Activated CD4-positive, alpha-beta T cell treated with anti-CD3 and anti-CD28 coated beads, Interleukin-2, amount 50 U/mL, for 48 hours (primary cell): Measurements from ENCODE around the gene TMEM200A.
"Not testable (repeated sequence)": the region's sequence is repeated elsewhere in the genome, so short reads cannot be mapped to it uniquely, and the experiment has no call there.

Experiments
- DNase-seq, 2 experiments: peaks; one replicate each; pipeline ENCODE4 v3.0.0-alpha.2; 2020

TMEM200A gene

DNA sequence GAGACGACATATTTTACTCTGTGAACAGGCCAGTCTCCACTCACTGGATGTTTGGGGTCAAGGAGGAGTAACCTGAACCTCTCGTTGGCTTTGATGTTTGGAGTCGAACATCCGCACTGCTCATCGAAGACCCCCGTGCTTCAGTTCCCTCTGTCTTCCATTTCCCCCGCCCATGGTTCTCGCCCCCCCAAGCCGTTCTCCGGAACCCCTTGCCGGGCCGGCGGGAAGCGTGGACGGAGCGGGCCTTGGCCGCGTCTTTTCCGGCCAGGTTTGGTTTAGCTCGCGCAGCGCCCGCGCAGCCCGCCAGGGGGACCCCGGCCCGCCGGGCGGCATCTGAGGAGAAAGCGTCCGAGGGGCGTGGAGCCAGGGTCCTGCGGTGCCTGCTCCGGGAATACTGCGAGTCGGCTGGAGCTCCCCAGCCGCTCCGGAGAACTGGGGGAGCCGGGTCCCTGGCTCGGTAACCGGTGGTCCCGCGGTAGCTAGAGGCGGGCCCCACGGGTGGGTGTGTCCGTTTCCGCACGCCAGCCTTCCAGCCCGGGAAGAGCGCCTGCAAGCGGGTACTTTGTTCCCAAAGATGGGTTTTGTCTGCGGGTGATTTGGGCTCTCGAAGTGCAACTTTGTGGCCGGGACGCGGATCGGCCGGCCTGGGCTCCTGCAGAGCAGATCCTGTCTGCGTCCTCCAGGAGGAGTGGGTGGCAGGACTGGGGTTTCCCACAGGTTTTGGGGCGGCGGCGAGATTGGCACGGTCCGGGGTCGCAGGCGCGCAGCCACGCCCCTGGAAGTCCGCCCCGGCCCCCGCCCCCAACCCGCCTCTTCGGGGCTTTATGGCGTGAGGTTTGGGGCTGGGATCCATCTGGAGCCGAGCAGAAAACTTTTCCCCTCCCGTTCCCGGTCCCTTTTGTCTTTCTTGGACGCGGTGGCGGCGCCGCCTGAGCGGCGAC is at the start of gene TMEM200A:
Gene TMEM200A (plus strand): TSS at position 852 of the 941 bp plus-strand sequence. CDS start 74,406 bp downstream, outside the sequence.
- DNase-seq = peak; percentile 55 to 66

DNA sequence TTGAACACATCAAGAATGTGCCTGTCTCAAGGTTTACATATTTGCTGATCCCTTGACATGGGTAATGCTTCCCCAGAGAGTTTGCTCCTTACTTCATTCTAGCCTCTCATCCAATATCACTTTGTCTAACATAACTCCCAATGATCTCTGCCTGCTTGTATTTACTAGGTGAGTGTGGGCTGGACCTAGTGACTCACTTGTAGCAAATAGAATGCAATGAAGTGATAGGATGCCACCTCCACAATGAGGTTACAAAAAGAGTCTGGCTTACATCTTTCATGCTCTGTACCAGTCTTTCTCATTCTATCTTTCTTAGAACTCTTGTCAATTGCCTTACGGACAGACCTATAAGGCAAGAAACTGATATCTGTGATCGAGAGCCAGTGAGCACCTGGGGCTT is 44.9 kb upstream of the TMEM200A start:
- no peak for DNase-seq

DNA sequence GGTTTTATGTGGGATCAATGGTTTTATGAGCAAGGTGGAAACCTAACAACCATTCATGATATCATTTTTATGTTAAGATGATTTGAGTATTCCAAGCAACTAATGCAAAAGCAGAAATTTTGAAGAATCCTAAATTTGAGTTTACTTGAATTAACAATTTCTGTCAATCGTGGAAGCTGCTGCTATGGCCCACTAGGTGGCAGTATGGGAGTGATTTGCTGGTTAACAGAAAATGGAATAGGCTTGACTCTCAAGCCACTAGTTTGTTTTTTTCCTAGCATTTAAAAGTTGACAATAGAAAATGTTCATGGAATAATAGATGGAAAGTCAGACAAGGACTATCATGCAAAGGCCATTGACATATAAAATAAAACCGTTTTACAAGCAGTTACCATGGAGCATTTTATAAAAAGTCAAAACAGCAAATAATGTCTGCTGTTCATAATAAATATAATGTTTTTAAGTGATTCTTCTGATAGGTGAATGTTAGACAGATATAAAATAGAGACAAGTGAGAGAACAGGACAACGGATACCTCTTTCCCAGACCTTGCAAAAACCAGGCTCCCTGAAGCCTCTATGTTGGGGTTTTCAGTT is 43.0 kb upstream of the TMEM200A start:
- DNase-seq = peak; percentile 40 to 51

DNA sequence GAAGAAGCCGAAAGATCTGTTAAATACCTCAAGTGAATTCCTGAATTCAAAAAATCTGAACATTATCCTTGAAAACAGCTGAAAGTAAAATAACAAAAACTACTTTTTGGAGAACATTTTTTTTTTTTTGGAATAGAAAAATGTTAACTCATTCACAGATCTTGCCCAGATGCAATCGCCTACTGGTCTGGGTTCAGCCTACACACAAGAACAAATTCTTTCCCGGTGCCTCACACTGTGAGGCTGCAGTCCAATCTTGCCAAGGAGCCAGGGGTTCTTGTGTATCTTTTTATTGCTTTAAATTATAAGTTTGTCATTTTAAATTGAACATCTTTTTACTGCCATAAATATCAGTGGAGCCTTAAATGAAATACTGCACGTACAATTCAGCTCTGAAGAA is 41.2 kb upstream of the TMEM200A start:
- no peak for DNase-seq

DNA sequence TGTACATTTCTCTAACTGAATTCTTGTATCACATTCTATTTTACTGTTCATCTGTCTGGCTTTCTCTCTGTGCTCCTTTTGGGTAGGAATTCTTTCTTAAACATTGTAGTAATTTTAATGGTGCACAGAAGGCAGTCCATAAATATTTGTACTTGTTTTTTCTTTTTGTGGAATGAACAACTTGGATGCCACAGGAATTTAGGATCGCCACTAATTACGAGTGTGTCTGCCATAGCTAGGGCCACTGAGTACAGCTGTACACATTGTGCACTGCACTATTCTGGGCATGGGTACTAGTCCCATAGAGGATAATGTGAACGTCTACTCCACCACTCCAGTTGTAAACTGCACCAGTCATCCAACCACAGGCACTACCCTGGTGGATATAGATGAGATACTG is 39.3 kb upstream of the TMEM200A start:
- DNase-seq = no peak

DNA sequence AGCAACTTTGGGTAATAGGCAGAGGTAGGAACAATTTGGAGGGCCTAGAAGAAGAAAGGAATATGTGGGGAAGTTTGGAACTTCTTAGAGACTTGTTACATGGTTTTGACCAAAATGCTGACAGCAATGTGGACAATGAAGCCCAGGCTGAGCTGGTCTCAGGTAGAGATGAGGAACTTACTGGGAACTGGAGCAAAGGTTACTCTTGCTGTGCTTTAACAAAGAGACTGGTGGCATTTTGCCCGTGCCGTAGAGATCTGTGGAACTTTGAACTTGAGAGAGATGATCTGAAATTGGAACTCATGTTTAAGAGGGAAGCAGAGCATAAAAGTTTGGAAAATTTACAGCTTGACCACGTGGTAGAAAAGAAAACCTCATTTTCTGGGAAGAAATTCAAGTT is 28.3 kb upstream of the TMEM200A start:
- DNase-seq = no peak

DNA sequence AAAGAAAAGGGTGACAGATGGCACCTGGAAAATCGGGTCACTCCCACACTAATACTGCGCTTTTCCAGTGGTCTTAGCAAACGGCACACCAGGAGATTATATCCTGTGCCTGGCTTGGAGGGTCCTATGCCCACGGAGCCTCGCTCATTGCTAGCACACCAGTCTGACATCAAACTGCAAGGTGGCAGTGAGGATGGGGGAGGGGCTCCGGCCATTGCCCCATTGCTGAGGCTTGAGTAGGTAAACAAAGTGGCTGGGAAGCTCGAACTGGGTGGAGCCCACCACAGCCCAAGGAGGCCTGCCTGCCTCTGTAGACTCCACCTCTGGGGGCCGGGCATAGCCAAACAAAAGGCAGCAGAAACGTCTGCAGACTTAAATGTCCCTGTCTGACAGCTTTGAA is 19.5 kb upstream of the TMEM200A start:
- not testable (repeated sequence) for DNase-seq

DNA sequence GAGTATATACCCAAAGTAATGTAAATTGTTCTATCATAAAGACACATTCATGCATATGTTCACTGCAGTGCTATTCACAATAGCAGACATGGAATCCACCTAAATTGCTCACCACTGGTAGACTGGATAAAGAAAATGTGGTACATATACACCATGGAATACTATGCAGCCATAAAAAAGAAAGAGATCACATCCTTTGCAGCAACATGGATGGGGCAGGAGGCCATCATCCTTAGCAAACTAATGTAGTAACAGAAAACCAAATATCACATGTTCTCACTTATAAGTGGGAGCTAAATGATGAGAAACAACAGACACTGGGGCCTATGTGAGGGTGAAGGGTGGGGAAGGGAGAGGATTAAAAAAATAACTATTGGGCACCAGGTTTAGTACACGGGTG is 11.5 kb upstream of the TMEM200A start:
- DNase-seq = no peak

DNA sequence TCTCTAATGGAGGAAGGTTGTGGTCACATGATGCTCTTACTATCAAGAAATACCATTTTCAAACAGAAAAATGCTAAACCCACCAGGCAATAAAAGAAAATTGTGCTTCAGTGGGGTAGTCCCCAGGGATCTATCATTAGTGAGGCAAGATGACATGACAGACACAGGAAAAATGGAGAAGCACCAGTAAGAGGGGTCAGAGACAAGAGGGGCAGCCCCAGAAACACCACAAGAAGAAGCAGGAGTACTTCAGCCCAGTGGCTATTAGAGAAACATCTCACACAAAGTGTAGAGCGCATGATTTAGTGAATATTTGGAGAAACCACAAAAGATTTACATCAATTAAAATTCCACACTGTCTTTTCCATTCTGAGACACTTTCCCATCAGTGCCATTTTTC is 10.2 kb upstream of the TMEM200A start:
- no peak for DNase-seq

DNA sequence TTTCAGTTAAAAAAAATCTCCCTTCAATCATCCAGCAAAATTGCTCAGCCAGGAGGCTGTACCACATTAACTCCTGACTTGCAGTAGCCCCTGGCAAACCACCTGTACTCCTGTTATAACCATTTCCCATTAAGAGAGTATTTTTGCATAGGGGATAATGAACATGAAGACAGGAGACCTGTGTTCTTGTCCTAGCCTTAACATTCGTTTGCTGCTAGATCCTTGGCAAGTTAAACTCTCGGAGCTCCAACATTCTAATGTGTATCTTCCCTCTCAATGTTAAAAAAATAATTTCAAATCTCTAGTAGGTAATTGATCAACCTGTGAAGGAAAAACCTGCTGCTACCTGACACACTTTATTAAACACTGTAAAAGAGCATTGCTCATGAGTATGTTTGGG is 8.4 kb upstream of the TMEM200A start:
- no peak for DNase-seq

DNA sequence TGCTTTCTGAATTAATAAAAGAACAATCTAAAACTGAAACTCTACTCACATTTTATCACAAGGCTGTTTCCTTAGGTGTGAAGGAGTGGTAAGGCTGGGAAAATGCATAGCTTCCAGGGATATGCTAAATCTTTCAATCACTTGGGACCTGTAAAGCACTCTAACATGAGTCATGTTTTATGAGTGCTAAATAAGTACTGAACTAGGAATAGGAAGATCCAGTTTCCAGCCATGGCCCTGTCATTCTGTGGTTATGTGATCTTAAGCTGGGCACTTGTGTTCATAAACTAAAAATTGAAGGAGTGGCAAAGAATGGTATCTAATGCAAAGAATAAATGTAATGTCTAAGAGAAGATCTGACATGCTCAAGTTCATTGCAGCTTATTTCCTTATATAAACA is 6.1 kb upstream of the TMEM200A start:
- DNase-seq = no peak

DNA sequence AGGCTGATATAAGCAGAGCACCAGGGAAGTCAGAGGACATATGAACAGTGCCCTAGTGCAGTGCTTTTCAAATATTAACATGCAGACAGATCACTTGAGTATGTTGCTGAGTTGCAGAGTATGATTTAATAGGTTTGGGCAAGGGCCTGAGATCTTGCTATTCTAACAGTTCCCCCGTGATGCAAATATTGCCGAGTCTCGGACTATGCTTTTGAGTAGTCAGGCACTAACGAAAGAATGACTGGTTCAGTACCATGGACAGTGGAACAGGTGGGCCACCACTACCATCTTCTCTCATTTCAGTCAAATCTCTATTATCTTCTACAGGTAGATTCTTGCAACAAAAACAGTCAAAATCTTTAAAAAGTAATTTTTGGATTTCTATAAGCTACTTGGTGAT is 3.7 kb upstream of the TMEM200A start:
- no peak for DNase-seq

DNA sequence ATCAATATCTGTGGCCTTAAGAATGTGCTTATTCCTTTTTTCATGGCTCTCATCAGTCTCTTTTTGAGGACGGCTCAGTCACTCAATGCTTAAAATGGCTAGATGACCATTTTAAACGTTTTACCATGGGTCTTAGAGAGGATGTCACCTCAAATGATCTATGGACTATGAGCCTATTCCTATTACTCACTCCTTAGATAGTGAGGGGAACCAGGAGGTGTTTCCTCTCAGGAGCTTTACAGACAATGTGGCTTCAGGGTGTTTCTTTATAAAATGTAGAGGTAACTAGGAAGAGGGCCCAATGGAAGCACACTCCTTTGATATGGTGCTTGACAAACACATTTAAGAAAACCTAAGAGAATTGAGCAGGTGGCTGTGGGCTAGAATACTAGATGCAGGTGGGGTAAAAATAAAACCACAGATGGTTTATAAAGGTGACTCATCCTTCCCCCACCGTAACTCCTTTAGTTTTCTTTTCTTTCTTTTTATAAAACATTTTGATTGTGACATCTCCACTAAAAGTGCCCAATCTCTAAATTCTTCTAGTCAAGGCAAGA is 1.5 kb upstream of the TMEM200A start:
- DNase-seq = no peak

DNA sequence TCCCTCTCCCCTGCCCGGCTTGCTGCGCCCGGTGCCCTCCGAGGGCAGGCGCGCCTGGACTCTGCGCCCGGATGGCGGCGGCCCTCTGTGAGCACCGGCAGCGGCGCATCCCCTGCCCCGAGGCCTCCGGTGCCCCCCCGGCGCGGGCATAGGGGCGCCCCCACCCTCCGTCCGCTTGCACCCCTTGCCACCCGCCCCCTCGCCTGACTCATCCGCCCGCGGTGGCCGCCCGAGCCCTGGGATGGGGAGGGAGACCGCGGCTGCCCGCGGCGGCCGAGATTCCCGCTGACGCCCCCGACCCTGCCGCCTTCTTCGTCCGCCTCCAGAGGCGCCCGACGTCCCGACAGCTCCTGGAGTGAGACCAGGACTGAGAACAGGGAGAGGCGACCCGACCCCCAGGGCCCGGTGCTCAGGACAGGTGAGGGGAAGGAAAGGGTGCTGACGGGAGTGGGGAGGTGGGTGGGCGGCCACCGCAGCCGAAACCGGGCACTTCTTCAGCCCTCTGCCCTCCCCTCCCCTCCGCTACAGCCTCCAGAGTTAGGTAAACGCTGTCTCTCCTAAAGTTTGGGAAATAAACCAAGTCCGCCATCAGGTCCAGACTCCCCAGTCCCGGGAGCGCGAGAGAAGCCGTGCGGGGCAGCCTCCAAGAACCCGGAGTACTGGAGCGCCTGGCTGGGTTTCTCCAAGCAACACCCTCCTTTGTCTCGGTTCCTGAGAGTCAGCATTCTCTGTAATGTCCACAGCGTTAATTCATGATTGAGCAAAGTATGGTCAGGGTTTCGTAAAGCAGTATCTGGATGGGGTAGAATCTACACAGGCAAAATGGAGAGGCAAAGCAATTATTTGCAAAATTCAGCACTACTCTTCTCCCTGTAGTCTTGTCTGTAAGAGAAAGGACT is 539 bp downstream of the TMEM200A start:
- peak; percentile 30 to 45 for DNase-seq

DNA sequence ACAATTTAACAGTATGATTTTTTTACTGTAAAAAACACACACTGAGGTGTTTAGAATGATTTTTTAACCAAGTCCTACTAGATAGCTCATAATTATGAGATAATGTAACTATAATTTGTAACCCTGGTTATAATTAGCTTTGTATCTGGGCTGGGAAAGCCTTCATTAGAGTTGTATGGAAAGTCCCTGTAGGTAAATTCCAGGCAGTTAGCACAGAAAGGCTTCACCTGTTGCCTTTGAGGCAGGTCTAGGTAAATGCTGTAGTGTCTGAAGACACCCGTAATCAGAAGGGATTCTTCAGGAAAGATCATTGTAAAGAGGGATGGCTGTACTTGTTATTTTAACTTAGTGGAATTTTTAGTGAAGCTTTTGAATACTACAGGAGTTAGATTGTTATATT is 1.9 kb downstream of the TMEM200A start:
- no peak for DNase-seq

DNA sequence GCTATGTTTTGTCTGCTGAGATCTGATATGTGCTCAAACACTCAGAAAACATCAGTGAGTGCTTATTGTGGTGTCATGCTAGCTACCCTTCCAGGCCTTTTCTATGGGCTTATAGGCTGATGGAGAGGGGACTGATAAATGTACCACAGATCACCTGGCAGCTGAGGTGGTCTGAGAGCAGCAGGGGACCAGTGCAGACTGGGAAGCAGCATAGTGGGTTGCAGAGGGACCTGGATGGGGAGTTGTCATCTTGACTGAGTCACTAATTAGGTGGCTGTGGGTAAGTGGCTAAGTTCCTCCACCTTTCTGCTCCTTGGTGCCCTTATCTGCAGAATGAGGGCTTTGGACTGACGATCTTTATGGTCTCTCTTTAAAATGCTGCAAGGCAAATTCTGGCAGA is 2.8 kb downstream of the TMEM200A start:
- no peak for DNase-seq

DNA sequence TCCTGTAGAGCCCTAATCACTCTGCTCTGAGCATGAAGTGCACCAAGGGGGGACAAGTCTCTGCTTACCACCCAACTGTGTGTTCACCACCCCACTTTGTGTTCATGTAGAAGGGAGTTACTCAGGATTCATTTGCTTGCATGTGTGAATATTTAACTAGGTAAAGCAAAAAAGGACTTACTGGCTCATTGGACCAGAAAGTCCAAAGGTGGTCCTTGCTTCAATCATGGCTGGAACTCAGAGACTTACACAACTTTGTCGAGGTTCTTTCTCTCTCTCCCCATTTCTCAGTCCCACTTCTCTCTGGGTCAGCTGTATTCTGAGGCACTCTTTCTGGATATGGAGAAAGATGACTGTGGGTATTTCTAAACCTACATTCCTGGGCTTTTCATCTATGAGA is 4.0 kb downstream of the TMEM200A start:
- no peak for DNase-seq

DNA sequence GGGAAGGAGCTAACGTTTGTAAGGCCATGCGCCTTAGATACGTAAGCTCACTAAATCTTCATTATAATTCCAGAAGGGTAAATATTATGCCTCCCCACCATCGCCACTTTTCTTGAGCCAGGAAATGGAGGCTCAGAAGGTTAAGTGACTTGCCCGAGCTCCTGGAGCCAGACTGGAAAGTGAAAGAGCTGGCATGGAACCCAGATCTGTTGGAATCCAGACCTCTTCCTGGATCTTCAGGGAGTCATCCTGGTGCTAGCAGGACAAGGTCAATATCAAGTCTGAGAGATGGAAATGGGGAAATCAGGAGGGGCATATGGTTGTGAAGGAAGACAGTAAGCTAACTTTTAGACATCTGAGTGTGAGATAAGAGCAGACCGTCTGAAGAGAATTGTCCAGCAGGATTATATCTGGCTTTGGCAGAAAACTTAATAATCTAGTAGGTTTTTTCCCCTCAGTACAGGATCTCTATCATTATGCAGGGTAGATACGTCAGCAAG is 6.2 kb downstream of the TMEM200A start:
- DNase-seq = no peak

DNA sequence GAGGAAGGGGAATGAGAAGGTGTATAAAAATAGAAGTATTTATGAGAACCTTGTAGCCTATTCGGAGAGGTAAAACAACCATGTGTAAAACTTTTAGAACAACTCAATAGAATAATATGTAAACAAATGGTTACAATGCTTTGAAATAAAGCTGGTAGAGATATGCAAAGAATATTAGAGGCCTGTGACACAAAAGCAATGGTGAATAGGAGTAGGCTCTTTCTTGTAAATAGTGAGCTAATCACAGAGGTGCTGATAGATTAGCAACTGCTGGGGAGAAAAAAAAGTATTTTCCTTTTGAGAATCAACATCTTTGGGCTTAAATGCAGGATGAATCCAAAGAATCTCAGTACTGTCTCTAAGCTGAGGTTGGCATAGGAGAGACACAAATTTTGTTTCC is 7.0 kb downstream of the TMEM200A start:
- DNase-seq = no peak

DNA sequence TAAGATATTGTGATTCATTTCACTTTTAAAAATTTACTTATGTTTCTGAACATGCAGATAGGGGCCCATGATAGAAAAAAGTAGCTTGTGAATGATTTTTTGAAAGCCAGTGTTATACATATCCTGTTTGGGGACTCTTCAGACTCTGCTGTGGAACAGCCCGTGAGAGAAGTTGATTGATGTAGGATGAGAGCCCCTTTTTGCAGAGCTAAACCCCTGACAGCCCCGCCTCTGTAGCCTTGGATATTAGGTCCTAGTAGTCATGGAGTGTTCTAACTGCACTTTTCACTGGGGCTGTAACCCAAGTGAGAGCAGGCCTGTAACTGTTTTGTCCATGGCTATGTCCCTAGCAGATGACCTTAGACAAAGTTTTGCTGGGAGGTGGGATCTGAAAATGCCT is 8.2 kb downstream of the TMEM200A start:
- no peak for DNase-seq

DNA sequence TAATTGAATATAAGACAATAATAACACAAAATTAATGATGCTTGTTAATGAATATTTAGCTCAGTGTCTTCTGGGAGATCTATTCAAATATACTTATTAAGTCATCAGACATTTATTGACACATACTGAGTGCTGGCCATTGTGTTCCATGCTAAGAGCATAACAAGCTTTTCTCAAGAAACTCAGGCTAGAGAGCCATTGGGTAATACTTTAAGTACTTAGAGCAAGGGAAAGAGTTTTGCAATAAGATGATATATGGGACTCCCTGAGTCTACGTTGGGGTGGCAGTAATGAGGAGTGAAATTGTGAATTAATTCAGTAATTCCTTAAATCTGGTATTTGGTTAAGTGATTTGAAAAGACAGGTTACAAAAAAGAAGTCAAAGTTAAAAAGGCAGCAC is 11.1 kb downstream of the TMEM200A start:
- DNase-seq = no peak

DNA sequence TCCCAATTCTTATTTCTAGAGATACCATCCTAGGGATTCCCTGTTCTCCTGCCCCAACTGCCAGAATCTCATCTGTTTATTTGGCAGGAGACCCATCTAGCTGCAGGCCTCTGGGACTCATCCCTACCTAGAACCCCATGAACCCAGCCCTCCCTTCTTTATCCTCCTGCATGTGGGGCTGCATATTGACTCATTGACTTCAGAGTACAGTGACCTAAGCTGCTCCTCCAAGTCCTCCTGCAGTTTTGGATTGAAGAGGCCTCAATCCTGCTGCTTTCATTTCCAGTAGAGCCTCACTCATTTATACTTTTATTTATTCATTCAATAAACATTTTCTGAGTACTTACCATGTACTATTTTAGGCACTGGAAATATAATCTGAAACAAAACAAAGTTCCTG is 11.6 kb downstream of the TMEM200A start:
- DNase-seq = no peak

DNA sequence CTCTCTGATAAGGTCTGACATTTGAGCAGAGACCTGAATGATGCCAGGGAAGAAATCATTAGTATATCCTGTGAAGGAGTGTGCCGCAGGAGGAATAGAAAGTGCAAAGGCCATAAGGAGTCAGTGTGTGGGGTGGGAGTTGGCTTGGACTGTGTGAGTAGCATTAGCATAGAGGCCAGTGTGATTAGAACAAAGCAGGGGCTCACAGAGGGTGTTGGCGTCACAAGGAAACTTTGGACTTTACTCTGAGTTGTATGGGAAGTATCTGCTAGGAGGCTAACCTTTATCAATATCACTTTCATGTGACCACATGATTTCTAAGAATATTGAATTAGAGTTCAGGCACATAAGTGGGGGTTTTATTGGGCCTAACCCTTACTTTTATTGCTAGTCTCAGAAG is 12.1 kb downstream of the TMEM200A start:
- DNase-seq = no peak
